SH-SY5Y (cell line): Measurements from ENCODE around the gene PRPF19.

Experiments
- GATA2 ChIP-seq: IDR thresholded peaks from 2 replicates; pipeline ENCODE4 v1.6.1; 2011; ENCODE audit warnings: mild to moderate bottlenecking, low read depth, low read length
- GATA3 ChIP-seq: IDR thresholded peaks from 2 replicates; pipeline ENCODE4 v1.6.1; 2011; ENCODE audit warnings: low read depth, mild to moderate bottlenecking, low read length, moderate library complexity

GRCh38 chr11:60845338-60845737 lies 61.0 kb downstream of the PRPF19 start:
- TF ChIP-seq GATA2 (no peak), GATA3 (no peak)
